Left renal cortex interstitium (tissue), 4 donors: Measurements from ENCODE around the gene FOXK2. TPM values are rescaled to one million over a fixed set of nuclear protein-coding genes. Genes with fewer than 3 reads are reported as not detected.

ENCODE experiments used
- DNase-seq, 4 donors: peaks; one replicate each; pipeline ENCODE4 v3.0.0-alpha.2; 2013; ENCODE audit warnings: low read depth in 4 of 4, low spot score in 2 of 4, missing footprints in 1 of 4
- polyA plus RNA-seq, 4 donors: library from polyadenylated mRNA; unstranded; fragments of 120-200 nt; gene quantifications; one replicate each; pipeline ENCODE4 v1.2.1, GENCODE V29; 2013; ENCODE audit not compliant: insufficient read length in 4 of 4

The FOXK2 gene
- polyA plus RNA-seq, 4 donors: 34.7 to 48.6 (median 42.8) TPM

DNA sequence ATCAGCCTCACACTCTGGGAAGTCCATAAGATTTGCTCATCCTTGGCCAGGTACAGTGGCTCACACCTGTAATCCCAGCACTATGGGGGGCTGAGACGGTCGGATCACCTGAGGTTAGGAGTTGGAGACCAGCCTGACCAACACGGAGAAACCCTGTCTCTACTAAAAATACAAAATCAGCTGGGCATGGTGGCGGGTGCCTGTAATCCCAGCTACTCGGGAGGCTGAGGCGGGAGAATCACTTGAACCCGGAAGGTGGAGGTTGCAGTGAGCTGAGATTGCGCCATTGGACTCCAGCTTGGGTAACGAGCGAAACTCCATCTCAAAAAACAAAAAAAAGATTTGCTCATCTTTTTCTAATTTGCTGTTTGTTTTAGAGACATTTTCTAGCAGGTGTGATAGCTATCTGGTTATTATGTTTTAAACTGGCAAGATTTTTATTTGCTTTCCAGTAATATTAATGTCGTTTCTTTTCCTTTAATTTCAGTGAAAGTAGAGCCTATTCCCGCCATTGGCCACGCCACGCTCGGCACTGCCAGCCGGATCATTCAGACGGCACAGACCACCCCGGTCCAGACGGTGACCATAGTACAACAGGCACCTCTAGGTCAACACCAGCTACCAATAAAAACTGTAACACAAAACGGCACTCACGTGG, 67.2 kb downstream of the FOXK2 start:
- DNase-seq: no peak

DNA sequence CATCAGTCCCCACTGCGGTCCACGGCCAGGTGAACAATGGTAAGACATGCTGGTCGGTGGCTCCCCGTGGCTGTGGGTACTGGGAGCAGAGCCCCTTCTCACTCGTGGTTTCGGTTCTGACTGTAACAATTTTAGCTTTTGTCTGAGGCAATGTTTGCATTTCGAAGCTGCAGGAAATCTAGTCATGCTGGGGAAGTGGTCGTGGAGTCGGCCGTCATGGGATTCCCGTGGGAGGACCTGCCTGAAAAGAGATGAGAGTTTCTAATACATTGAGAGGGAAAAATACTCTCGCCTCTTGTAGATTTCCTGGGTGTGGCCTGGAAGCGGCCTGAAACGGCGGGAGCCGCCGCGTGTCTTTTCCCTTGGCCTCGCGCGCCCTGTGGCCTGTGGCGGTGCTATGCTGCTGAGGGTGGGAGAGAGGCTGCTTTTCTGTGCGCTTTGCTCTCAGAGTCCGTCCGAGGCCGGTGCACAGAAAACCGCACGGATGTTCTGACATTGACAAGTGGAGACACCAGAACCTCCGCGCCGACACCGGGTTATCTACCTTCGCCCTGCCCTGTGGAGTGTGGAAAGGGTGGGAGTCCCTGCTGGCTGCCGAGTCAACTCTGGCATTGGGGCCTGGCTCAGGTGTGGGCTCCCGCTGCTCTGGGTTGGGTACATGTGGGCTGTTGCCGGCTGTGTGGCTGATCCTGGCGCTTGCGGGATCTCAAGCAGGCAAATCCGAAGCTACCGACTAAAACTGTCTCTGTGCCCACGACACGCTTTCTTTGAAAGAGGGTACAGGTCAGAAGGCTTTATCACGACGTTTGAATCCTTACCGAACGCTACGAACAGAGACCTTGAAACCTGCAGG, 67.9 kb downstream of the FOXK2 start:
- no peak for DNase-seq

DNA sequence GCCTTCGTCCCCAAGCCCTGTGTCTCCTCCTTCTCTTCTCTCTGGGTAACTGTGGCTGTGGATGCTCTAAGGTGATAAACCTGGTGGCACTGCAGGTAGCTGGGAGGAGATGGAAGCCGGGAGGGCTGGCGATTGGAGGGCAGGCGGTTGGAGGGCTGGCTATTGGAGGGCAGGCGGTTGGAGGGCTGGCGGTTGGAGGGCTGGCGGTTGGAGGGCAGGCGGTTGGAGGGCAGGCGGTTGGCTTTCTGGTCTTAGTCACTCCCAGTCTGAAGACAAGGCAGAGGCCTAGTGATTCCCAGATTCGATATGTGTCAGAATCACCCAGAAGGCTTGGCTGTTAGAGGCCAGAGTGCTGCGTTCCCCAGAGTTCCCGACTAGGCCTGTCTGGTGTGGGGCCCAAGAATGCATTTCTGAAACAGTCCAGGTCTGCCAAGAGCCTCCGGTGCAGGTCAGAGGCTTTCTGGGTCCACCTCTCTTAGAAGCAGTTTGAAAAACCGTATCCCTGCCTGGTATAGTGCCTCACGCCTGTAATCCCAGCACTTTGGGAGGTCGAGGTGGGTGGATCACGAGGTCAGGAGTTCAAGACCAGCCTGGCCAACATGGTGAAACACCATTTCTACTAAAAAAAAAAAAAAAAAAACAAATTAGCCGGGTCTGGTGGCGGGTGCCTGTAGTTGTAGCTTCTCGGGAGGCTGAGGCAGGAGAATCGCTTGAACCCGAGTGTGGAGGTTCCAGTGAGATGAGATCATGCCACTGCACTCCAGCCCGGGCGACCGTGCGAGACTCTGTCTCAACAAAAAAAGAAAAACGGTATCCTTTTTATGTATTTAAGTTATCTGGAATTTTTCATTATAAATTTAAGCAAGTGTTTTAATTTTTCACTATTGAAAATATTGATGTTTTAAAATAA, 69.0 kb downstream of the FOXK2 start:
- no peak for DNase-seq

DNA sequence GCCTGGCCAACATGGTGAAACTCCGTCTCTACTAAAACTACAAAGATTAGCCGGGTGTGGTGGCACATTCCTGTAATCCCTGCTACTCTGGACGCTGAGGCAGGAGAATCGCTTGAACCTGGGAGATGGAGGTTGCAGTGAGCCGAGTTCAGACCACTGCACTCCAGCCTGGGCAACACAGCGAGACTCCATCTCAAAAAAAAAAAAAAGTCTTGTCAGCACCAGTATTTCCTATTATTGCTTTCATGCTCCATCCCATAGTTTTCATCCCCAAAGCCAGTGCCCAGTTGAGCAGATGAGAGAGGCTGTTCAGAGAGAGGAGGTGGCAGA, 70.3 kb downstream of the FOXK2 start:
- DNase-seq: no peak

DNA sequence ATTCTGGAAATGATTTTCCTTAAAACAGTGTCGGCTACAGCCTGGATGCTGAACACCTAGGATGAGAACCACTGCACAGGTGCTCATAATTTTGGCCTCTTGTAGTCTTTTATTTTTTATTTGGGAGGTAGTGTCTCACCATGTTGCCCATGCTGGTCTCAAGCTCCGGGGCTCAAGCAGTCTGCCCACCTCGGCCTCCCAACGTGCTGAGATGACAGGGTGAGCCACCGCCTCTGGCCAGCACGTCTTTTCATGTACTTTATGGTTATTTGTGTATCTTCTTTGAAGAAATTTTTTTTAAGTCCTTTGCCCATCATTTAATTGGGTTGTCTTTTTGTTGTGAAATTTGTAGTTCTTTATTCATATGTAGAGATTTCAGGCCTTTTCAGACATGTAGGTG, 70.7 kb downstream of the FOXK2 start:
- no peak for DNase-seq

DNA sequence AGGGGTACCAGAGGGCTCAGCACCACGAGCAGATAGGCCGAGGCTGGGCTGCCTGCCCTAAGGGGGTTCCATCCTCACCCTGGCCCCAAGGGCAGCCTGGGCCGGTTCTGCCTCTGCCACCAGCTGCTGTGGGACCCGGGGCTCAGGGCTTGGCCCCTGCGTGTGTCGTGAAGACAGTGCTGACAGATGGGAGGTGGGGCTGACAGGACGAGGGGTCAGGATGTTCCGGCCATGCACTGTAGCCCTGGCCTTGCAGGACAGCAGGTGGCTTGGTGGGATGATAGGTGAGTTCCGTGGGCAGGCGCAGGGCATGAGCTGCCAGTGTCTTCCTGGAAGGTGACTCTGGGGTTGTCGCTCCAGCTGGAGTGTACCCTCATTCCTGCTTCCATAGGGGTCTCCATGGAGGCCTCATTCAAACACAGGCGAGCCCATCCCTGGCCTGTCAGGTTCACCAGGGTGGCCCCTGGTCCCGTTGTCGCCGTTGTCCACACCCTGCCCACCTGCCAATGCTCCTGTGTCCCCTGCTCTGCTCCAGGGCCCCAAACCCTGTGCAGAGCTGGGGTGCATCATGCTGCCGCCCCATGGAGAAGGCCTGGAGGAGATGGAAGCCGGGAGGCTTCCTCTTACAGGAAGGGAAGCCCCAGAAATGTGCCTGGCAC, 71.5 kb downstream of the FOXK2 start:
- no peak for DNase-seq

DNA sequence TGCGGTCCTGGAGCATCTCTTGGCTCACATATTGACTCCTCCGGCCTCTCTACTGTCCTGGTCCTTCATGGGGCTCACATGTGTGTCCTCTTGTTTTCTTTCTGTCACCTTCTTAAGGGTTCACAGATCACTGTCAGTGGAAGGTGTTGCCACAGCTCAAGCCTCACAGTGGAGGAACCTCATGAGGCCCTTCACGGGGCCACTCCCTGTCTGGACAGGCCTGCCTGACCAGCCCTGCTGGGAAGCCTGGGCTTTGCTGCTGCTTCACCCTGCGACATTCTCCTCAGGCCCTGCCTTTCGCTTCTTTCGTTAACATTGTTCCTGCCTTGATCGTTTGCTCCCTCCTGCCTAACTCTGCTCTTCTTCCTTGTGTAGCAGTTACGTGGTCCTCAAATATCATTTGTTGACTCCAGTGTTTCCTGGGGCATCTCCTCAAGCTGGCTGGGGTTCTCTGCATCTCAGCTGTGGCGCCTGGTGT, 72.8 kb downstream of the FOXK2 start:
- no peak for DNase-seq

DNA sequence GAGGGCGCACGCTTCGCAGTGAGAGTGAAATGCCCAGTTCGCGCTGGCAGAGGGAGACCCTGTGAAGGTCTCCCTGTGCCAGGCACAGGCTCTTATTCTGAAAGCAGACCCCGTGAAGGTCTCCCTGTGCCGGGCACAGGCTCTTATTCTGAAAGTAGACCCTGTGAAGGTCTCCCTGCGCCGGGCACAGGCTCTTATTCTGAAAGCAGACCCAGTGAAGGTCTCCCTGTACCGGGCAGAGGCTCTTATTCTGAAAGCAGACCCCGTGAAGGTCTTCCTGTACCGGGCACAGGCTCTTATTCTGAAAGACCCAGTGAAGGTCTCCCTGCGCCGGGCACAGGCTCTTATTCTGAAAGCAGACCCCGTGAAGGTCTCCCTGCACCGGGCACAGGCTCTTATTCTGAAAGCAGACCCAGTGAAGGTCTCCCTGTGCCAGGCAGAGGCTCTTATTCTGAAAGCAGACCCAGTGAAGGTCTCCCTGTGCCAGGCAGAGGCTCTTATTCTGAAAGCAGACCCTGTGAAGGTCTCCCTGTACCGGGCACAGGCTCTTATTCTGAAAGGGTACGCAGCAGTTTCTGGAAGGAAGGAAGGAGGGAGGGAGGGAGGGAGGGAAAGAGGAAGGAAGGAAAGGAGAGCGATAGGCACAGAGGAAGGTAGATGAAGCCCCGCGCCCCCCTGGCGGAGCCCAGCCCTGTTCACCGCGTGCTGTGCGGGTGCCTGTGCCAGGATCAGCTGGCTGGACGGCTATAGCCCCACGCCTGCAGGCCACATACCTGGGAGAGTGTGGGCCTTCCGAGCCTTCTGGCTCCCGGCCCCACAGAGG, 73.4 kb downstream of the FOXK2 start:
- peak in 1 of 4 donors; percentile 75 for DNase-seq

DNA sequence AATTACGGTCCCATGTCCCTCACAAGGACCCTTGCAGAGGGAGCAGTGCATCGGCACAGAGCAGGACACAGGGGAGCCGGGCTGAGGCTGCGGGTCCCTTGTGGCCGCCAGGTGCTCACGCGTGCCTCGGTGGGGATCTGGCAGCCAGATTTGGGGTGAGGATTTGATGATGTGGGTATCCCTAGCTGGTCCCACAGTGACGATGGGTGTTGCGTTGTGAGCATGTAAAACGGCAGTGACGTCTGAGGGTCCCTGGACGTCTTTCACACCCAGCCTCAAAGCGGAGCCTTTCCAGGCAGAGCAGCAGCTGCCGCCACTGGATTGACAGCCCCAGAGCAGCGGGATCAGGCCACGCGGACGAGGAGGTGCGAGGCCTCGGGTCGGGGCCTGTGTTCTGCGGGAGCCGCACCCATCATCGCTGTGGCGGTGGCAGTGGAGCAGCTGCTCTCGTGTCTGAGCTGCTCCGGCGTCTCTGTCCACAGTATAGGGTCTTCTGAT, 74.1 kb downstream of the FOXK2 start:
- no peak for DNase-seq

DNA sequence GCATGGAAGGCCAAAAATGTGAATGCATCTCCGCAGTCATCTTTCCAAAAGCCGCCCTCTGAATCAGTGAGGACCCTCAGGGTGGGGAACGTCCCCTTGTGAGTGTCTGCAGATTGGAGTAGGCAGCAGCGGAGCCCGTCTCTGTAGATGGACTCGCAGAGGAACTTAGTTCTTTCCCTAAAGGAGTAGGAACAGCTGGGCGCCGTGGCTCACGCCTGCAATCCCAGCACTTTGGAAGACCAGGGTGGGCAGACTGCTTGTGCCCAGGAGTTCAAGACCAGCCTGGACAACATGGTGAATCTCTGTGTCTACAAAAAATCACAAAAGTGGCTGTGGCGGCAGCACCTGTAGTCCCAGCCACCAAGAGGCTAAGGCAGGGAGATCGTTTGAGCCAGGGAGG, 75.0 kb downstream of the FOXK2 start:
- no peak for DNase-seq

DNA sequence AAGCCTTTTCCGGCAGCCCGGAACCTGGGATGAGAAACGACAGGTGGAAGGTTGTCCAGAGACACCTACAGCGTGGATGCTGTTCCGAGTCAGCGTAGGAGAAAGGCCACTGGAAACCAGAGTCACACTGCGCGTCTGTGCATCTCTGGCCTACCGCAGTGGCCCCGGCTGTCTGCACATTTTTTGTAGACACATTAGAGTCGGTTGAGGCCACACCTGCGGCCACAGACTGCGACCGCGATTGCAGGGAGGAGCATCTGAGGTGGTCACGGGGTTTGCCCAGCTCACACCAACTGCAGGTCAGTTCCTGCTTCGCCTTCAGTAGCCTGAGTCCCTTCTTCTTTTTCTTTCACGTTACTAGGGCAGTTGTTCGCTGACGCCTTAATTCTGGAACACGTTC, 76.4 kb downstream of the FOXK2 start:
- no peak for DNase-seq

DNA sequence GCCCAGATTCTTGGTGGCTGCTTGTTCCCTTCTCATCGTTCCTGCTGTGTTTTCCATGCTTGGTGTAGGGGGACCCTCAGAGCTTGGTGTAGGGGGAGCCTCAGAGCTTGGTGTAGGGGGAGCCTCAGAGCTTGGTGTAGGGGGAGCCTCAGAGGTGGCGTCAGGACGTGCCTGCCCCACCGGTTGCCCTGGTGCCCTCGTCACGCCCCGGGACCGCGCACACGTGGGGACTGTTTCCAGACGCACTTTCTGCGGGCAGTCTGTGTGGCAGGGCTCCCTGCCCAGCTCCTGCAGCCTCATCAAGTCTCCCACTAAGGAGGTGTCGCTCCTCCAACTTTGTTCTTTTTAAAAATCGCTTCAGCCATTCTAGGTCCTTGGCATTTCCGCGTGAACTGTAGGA, 76.8 kb downstream of the FOXK2 start:
- no peak for DNase-seq

DNA sequence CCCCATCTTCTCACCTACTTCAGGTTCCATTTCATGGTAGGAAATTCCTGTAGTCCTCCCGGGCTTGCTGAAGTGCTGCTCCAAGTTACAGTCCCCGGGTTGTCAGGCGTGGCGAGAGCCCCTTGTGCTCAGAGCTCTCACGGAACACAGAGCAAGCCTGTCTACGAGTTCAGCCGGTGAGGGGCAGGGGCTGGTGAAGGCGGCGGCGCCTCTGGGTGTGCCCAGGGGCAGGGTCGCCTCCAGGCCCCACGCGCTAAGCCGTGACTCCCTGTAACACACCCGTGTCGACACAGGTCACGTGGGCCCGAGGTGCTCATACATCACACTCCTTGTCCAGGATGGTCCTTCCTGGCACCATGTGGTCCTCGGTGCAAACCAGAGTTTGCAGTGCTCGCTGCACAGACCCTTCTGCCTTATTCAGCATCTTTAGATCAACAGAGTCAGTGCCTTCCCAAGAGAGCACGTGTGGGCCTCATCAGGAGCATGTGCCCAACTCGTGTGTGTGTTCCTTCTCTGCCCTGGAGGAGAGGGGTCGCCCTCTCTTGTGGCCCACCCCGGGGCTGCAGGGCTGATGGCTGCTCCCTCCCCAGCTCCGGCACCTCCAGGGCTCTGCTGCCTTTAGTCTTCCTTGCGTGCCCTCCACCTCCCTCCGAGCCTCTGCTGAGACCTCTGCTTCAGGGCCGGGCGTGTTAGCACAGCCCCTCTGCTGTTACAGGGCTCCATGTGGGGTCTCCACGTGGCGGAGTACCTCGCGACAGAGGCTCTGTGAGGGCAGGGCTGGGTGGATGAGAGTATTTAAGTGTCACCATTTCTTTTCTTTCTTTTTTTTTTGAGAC, 77.5 kb downstream of the FOXK2 start:
- no peak for DNase-seq

DNA sequence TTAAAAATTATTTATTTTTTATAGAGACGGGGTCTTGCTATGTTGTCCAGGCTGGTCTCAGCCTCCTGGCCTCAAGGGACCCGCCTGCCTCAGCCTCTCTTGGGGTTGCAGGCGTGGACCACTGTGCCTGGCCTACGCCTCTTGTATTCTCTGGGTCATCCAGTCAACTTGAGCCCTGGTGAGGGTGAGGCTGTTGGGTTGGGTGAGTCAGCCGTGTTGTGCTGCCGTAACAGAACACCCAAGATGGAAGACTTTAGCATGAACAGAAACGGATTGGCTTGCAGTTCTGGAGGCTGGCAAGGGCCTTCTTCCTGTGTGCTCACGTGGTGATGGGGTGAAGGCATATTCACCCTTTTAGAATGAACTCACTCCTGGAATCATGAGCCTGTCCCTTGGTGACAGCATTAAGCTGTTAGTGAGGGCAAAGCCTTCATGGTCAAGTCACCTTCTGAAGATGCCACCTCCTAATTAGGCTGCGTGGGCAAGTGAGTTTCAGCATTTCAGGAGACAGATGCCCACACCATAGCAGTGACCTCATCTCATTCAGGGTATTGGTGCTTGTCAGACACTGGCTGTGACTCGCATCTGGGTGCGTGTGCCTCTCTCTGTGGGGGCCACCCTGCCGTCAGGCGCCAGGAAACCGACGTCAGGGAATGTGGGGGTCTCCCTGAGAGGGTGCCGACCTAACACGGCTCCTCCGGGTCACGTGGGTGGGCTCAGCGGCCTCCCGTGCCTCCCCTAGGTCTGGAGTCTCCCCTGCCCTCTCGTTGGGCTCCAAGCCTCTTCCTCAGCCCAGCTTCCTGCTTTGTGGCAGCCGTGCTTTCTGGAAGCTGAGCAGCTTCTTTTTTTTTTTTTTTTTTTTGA, 79.0 kb downstream of the FOXK2 start:
- no peak for DNase-seq

DNA sequence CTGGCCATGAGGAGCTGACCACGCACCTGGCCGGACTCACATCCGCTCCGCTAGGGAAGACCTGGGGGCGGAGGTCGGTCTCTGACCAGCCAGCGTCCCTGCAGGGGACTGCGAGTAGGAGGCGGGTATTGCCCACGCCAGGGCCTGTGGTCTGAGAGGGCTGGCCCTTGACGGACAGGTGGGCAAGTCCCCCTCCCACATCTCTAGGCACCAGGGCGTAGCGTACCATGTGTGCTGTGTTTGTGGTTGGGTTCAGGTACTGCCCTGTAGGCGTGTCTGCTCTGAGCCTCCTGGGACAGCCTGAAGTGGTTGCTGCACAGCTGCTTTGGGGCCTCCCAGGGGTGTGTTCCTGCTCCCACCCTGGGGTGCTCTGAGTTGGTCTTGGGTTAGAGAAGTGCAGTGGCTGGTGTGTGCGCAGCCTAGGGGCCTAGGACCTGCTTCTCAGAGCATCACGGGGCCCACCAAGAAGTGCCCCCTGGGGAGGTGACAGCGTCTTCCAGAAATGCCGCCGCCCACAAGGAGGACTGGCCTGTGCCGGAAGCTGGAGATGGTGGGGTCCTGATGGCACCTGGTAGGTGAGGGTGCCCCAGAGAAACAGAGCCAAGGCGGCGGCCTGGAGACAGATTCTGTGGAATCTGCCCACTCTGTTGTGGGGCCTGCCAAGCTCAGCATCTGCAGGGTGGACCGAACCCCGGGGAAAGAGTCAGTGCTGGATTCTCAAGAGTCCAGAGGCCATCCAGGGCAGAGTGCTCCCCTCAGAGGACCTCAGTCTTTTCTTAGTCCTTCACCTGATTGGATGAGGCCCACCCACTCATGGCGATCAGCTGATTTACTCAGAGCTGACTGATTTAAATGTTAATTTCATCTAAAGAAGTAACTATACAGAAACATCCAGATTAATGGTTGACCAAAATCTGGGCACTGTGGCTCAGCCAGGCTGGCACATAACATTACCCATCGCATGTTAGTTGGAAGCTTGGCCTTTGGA, 80.4 kb downstream of the FOXK2 start:
- DNase-seq: no peak

DNA sequence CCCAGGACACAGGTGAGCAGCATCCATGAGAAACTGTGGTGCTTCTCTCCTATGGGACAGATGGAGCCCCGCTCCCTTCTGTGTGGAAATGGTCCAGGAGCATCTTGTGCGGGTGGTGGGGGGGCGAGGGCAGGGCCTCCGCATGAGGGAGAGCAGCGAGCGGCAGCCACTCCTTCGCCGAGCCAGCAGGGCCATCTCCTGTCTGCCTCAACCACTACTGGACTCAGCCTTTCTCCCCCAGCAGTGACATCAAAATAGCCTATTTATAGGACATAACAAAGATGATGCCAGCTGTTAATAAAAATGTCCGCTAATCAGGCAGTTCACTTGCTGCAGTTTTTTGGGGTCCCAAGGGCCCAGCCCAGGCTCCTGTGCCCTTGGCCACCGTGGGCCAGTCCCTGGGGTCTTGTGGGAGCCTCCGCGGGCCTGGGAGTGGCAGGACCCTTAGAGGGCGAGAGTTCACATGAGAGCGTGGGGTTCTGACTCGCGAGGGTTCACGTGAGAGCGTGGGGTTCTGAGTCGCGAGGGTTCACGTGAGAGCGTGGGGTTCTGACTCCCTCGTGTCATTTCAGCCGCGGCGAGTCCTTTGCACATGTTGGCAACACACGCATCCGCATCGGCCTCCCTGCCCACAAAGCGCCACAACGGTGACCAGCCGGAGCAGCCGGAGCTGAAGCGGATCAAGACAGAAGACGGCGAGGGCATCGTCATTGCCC, 81.4 kb downstream of the FOXK2 start:
- DNase-seq: no peak
